ENCODE data around the gene TADA2B. TPM values are rescaled to one million over a fixed set of nuclear protein-coding genes. Genes with fewer than 3 reads are reported as not detected.

TADA2B gene
- total RNA-seq, 2 experiments from 2014 or later, result 16.6 to 16.8 TPM

DNA sequence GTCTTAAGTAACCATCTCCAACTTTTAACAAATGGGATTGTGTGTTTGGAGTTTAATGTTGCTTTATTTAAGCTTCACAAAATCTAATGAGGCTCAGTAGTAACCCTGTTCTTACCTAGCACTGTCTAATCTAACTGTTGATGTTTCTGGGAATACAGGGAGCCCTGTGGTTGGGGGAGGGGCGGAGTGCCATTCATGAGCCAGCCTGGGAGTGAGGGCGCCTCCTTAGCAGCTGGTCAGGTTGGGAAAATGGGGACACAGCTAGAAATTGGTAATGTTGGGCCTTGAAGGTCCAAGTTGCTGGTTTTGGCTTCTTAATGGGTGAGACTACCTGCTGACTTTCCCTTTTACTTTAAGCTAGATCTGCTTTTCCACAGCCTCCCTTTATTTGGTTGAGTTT, 22.9 kb upstream of the TADA2B start:
- no peaks in the 10 kb centered on the region for H3K27me3 Mint-ChIP-seq (ENCODE audit: low read depth)
- ATAC-seq (no peak), DNase-seq (no peak)
- ChIA-PET CTCF (interaction anchor here (1.1 kb wide), 1 partner anchor 46 kb away, joined by 3 read pairs; no protein-coding TSS in a partner anchor), POLR2A (no interaction called here)
- peak overlapping the region; percentile 48 for H3K27ac Mint-ChIP-seq
- peaks cover under 1% of the 10 kb centered on the region for H3K4me1 Mint-ChIP-seq (ENCODE audit: low read depth)
- no peaks in the 10 kb centered on the region for H3K9me3 Mint-ChIP-seq (ENCODE audit: insufficient read depth)
- H3K36me3 Mint-ChIP-seq (ENCODE audit: low read depth), result peaks cover 21% of the 10 kb centered on the region
- H3K4me3 Mint-ChIP-seq, result no peak overlapping the region

GRCh38 chr4:7020856-7021255, 22.3 kb upstream of the TADA2B start:
- Mint-ChIP-seq H3K9me3 (ENCODE audit: insufficient read depth) (no peaks in the 10 kb centered on the region), H3K27me3 (ENCODE audit: low read depth) (no peaks in the 10 kb centered on the region), H3K4me1 (ENCODE audit: low read depth) (no peaks in the 10 kb centered on the region), H3K27ac (no peak overlapping the region), H3K36me3 (ENCODE audit: low read depth) (peaks cover 17% of the 10 kb centered on the region), H3K4me3 (no peak overlapping the region)
- POLR2A ChIA-PET, result no interaction called here
- CTCF ChIA-PET, result interaction anchor here (1.1 kb wide), 1 partner anchor 46 kb away, joined by 3 read pairs; no protein-coding TSS in a partner anchor
- ATAC-seq (no peak), DNase-seq (no peak)

GRCh38 chr4:7021355-7021754, 21.8 kb upstream of the TADA2B start:
- Mint-ChIP-seq H3K27ac (no peak overlapping the region), H3K4me3 (no peak overlapping the region), H3K4me1 (ENCODE audit: low read depth) (no peaks in the 10 kb centered on the region), H3K36me3 (ENCODE audit: low read depth) (peaks cover 15% of the 10 kb centered on the region), H3K9me3 (ENCODE audit: insufficient read depth) (no peaks in the 10 kb centered on the region), H3K27me3 (ENCODE audit: low read depth) (no peaks in the 10 kb centered on the region)
- DNase-seq, result no peak
- ChIA-PET CTCF (no interaction called here), POLR2A (no interaction called here)
- no peak for ATAC-seq

DNA sequence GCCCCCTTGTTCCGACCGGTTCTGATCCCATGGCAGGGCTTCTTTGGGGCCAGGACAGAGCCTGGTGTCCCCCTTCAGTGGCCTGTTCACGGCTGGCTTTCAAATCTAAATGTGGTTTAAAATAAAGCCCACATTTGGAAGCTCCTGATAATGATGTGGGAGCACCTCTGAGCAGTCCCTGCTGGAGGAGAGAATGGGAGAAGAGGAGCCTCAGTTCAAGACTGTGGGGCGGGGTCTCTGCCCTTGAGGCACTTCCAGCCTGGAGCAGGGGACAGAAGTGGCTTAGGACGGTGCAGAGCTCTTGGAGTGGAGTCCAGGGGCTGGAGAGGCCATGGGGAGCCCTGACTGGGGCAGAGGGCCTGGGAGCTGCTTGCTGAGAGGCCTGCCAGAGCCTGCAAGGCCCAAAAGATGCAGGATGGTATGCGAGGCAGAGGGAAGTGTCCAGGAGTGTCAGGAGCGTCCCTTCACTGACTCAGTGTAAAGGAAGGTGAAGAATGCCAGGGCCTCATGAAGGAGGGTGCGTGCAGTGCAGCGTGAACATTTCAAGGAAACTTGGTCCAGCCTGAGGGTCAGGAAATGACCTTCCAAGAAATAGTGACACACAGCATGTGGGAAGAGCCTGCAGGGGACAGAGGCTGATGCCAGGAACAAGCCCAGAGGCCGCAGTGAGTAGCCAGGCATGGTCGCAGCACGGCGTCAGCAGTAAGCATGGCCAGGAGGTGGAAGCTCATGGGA, 21.1 kb upstream of the TADA2B start:
- no peak for DNase-seq
- CTCF ChIA-PET, result no interaction called here
- peaks cover 16% of the 10 kb centered on the region for H3K36me3 Mint-ChIP-seq (ENCODE audit: low read depth)

DNA sequence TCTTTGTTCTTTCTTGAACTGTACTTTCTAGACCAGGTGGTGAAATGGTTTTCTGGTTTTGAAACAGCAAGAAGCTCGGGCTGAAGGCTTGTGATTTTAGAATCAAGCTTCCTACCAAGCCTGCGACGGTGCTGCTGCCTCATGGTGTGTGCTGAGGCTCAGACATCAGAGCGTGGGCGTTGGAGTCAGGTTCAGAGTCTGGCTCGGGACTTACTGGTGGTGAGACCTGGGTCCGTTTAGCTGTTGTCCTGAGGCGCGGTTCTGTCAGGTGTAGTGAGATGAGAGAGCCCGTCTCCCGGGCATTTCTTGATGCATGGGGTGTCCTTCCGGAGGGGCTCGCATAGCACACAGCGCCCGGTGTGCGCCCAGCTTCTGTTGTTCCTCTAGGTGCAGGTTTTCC, 19.7 kb upstream of the TADA2B start:
- H3K36me3 Mint-ChIP-seq (ENCODE audit: low read depth), result peaks cover 24% of the 10 kb centered on the region

More for the DNA sequence above, 21.1 kb upstream of the TADA2B start:
- no peak overlapping the region for H3K27ac Mint-ChIP-seq
- POLR2A ChIA-PET, result no interaction called here
- ATAC-seq, result no peak
- H3K4me1 Mint-ChIP-seq (ENCODE audit: low read depth), result no peaks in the 10 kb centered on the region
- H3K9me3 Mint-ChIP-seq (ENCODE audit: insufficient read depth), result no peaks in the 10 kb centered on the region
- no peak overlapping the region for H3K4me3 Mint-ChIP-seq
- H3K27me3 Mint-ChIP-seq (ENCODE audit: low read depth), result no peaks in the 10 kb centered on the region

DNA sequence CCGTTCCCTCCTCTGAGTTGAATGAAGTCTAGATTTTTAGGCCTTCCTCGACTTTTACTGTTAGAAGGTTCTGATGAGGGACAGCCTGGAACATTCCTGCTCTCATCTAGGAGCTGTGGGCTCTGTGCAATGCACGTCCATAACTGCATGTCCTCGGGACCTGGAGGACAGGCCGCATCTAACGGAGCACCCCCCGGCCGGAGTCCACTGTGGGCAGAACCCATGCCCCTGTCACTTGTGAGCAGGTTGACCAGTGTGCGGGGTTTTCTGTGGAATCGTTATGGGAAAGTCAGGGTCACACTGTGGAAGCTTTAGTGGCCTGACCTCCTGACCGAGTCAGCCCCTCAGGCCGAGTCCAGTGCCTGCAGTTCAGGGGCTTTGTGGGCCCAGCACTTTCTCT, 19.3 kb upstream of the TADA2B start:
- CTCF ChIA-PET, result no interaction called here
- POLR2A ChIA-PET, result no interaction called here
- H3K27ac Mint-ChIP-seq, result no peak overlapping the region
- no peak for ATAC-seq
- H3K4me3 Mint-ChIP-seq, result no peak overlapping the region
- H3K9me3 Mint-ChIP-seq (ENCODE audit: insufficient read depth), result no peaks in the 10 kb centered on the region
- DNase-seq, result no peak
- H3K4me1 Mint-ChIP-seq (ENCODE audit: low read depth), result no peaks in the 10 kb centered on the region
- H3K27me3 Mint-ChIP-seq (ENCODE audit: low read depth), result no peaks in the 10 kb centered on the region
- peaks cover 24% of the 10 kb centered on the region for H3K36me3 Mint-ChIP-seq (ENCODE audit: low read depth)

More for the DNA sequence above, 19.7 kb upstream of the TADA2B start:
- DNase-seq, result no peak
- no peak for ATAC-seq
- CTCF ChIA-PET, result no interaction called here
- Mint-ChIP-seq H3K27ac (no peak overlapping the region), H3K4me1 (ENCODE audit: low read depth) (no peaks in the 10 kb centered on the region), H3K9me3 (ENCODE audit: insufficient read depth) (no peaks in the 10 kb centered on the region), H3K4me3 (no peak overlapping the region), H3K27me3 (ENCODE audit: low read depth) (no peaks in the 10 kb centered on the region)
- POLR2A ChIA-PET, result no interaction called here

GRCh38 chr4:7024336-7024890, 18.8 kb upstream of the TADA2B start:
- no peak for ATAC-seq
- ChIA-PET CTCF (no interaction called here), POLR2A (no interaction called here)
- Mint-ChIP-seq H3K9me3 (ENCODE audit: insufficient read depth) (no peaks in the 10 kb centered on the region), H3K36me3 (ENCODE audit: low read depth) (peaks cover 25% of the 10 kb centered on the region), H3K27me3 (ENCODE audit: low read depth) (no peaks in the 10 kb centered on the region), H3K27ac (peak overlapping the region; percentile 46), H3K4me1 (ENCODE audit: low read depth) (no peaks in the 10 kb centered on the region), H3K4me3 (no peak overlapping the region)
- DNase-seq, result no peak

DNA sequence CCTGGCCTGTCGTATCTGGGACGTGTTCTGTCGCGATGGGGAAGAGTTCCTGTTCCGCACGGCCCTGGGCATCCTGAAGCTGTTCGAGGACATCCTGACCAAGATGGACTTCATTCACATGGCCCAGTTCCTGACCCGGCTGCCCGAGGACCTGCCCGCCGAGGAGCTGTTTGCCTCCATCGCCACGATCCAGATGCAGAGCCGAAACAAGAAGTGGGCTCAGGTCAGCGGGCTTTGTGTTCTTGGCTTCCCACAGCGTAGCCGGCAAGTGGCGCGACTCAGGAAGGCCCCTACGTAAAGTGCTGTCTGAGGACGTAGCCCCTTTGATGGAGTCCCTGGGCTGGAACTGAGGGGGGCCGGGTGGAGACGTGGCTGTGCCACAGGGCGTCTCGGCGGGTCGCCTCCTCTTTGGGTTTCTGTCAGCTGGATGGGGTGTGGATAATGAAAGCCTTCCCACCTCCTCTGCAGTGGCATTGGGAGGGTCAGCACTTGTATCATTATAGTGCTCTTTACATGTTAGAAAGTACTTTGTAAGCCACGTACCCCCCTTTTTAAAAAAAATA, 18.1 kb upstream of the TADA2B start:
- H3K27ac Mint-ChIP-seq, result no peak overlapping the region
- H3K4me1 Mint-ChIP-seq (ENCODE audit: low read depth), result no peaks in the 10 kb centered on the region
- H3K4me3 Mint-ChIP-seq, result no peak overlapping the region
- no peaks in the 10 kb centered on the region for H3K27me3 Mint-ChIP-seq (ENCODE audit: low read depth)
- ChIA-PET CTCF (no interaction called here), POLR2A (no interaction called here)
- peaks cover 25% of the 10 kb centered on the region for H3K36me3 Mint-ChIP-seq (ENCODE audit: low read depth)
- no peaks in the 10 kb centered on the region for H3K9me3 Mint-ChIP-seq (ENCODE audit: insufficient read depth)
- ATAC-seq, result no peak
- no peak for DNase-seq

GRCh38 chr4:7026107-7026506, 17.1 kb upstream of the TADA2B start:
- ChIA-PET CTCF (no interaction called here), POLR2A (no interaction called here)
- ATAC-seq (no peak), DNase-seq (no peak)
- Mint-ChIP-seq H3K27ac (no peak overlapping the region), H3K4me1 (ENCODE audit: low read depth) (no peaks in the 10 kb centered on the region), H3K9me3 (ENCODE audit: insufficient read depth) (no peaks in the 10 kb centered on the region), H3K27me3 (ENCODE audit: low read depth) (no peaks in the 10 kb centered on the region), H3K4me3 (no peak overlapping the region), H3K36me3 (ENCODE audit: low read depth) (peaks cover 28% of the 10 kb centered on the region)

- DNase-seq (no peak), ATAC-seq (no peak)
- Mint-ChIP-seq H3K4me3 (no peak overlapping the region), H3K36me3 (ENCODE audit: low read depth) (peaks cover 29% of the 10 kb centered on the region), H3K27me3 (ENCODE audit: low read depth) (no peaks in the 10 kb centered on the region), H3K27ac (no peak overlapping the region), H3K4me1 (ENCODE audit: low read depth) (no peaks in the 10 kb centered on the region), H3K9me3 (ENCODE audit: insufficient read depth) (no peaks in the 10 kb centered on the region)
- ChIA-PET CTCF (no interaction called here), POLR2A (no interaction called here)
Measured at GRCh38 chr4:7027284-7027683, 15.9 kb upstream of the TADA2B start.

DNA sequence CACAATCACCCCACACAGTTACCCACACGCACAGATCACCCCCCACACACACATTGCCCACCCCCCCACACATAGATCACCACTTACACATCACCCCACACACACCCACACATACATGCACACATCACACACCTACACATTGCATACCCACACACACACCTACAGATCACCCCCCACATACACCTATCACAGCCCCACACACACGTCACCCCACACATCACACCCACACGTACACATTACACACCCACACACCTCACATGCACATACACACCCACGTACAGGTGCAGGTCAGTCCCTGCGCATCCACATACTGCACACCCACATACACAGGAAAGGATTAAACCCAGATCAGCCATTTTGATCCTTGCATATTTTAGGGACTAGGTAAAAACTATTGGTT, 15.3 kb upstream of the TADA2B start:
- ATAC-seq (no peak), DNase-seq (no peak)
- Mint-ChIP-seq H3K36me3 (ENCODE audit: low read depth) (peaks cover 29% of the 10 kb centered on the region), H3K27me3 (ENCODE audit: low read depth) (no peaks in the 10 kb centered on the region), H3K27ac (peak overlapping the region; percentile 73), H3K4me3 (no peak overlapping the region), H3K4me1 (ENCODE audit: low read depth) (no peaks in the 10 kb centered on the region), H3K9me3 (ENCODE audit: insufficient read depth) (no peaks in the 10 kb centered on the region)
- ChIA-PET POLR2A (no interaction called here), CTCF (no interaction called here)

DNA sequence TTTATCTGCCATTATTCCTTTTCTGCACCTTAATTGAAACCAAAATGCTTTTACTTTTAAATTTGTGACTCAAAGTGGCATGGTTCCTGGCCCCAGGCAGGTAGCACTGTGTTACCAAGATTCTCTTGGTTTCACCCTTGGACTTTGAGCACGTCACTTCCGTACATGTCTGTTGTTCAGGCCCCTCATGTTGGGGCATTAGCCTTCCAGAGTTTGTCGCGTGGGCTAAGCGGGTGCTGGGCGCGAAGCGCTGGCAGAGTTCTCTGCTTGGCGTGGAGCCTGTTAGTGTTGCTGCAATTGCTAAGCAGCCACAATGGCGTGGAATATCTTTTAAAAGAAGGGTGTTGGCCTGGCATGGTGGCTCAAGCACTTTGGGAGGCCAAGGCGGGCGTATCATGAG, 14.0 kb upstream of the TADA2B start:
- ATAC-seq, result no peak
- CTCF ChIA-PET, result interaction anchor here (1.8 kb wide), 1 partner anchor 14 kb away, joined by 5 read pairs; the partner anchor contains the start of gene TADA2B
- DNase-seq, result no peak
- Mint-ChIP-seq H3K9me3 (ENCODE audit: insufficient read depth) (no peaks in the 10 kb centered on the region), H3K36me3 (ENCODE audit: low read depth) (peaks cover 29% of the 10 kb centered on the region), H3K27me3 (ENCODE audit: low read depth) (no peaks in the 10 kb centered on the region), H3K4me1 (ENCODE audit: low read depth) (no peaks in the 10 kb centered on the region), H3K27ac (no peak overlapping the region), H3K4me3 (no peak overlapping the region)
- POLR2A ChIA-PET, result no interaction called here
